Ovary (tissue), 9 donors: ENCODE results near the gene SPATA45. TPM values are rescaled to one million over a fixed set of nuclear protein-coding genes. Genes with fewer than 3 reads are reported as not detected.
"Not testable (repeated sequence)": the region's sequence is repeated elsewhere in the genome, so short reads cannot be mapped to it uniquely, and the experiment has no call there.

Experiments used
- DNase-seq, 5 donors: peaks; one replicate each; pipeline ENCODE4 v3.0.0-alpha.2; 2019 to 2020
- H3K27ac ChIP-seq, 2 donors: fragments of 200-600 bp; one replicate each; pipeline versions ENCODE4 v1.5.1 to v1.8.0; 2019 to 2022
- H3K27me3 ChIP-seq: fragments of 200-600 bp; one replicate; pipeline ENCODE4 v1.8.0; 2022
- H3K36me3 ChIP-seq: fragments of 200-600 bp; sonication (generic); one replicate; pipeline ENCODE4 v1.5.1; 2019
- H3K4me1 ChIP-seq: one replicate; pipeline ENCODE4 v1.8.1; 2013; ENCODE audit warnings: mild to moderate bottlenecking, moderate library complexity; ENCODE audit not compliant: insufficient read depth
- H3K4me3 ChIP-seq: fragments of 200-600 bp; sonication (generic); one replicate; pipeline ENCODE4 v1.5.1; 2017
- H3K9me3 ChIP-seq, 2 donors: fragments of 200-600 bp in 1 of 2; sonication (generic) in 1 of 2; one replicate each; pipeline versions ENCODE4 v1.5.1 to v1.8.1; 2013 to 2019; ENCODE audit warnings: mild to moderate bottlenecking in 1 of 2, moderate library complexity in 1 of 2
- EP300 ChIP-seq: sonication (generic); formaldehyde crosslinking; IDR thresholded peaks from one replicate; pipeline ENCODE4 v1.6.1; 2017; ENCODE audit warnings: antibody characterized with exemption
- POLR2A ChIP-seq: fragments of 450-650 bp; IDR thresholded peaks from one replicate; pipeline ENCODE4 v1.6.1; 2017; ENCODE audit warnings: antibody characterized with exemption, mild to moderate bottlenecking, moderate library complexity
- WGBS, 3 donors: extraction: QIAGEN DNeasy Blood & Tissue Kit in 1 of 3; methylation state at CpG; one replicate each; pipeline versions ENCODE4 v1.1.5 to v1.1.7; 2013 to 2017; 5-methylcytosine and 5-hydroxymethylcytosine counted together
- intact Hi-C, 4 donors: fragments of 100-400 bp; cut with DNase I; formaldehyde crosslinking; loops; one replicate each; pipeline versions ENCODE4 v1.11.0 to v1.15.1; 2022 to 2023
- polyA plus RNA-seq, 2 donors: library from polyadenylated mRNA; stranded (reverse); fragments of 200-250 nt in 1 of 2; fragments of 350-450 nt in 1 of 2; fragmentation: Illumina TruSeq in 1 of 2; extraction: RNeasy Lipid Tissue Mini Kit (QIAGEN cat#74804) in 1 of 2; gene quantifications; one replicate each; pipeline ENCODE4 v1.2.3, GENCODE V29; 2013 to 2014
- total RNA-seq, 7 donors: library from RNA; depleted of rRNA in 2 of 7; stranded (reverse); fragments of >200 nt in 2 of 7; fragmentation: NEBNext Ultra II Directional in 3 of 7; extraction: Animal tissue kit (Norgen Biotek cat#: 25700) in 3 of 7; gene quantifications; one replicate each; pipeline versions ENCODE4 v1.1.0 to v1.2.4, GENCODE V29; 2016 to 2023
- TF ChIP-seq, protein P1 (sequence below), 3 donors: fragments of 450-650 bp in 2 of 3; fragments of 200-600 bp in 1 of 3; IDR thresholded peaks; one replicate each; pipeline versions ENCODE4 v1.5.1 to v1.8.0; 2016 to 2022; ENCODE audit warnings: antibody characterized with exemption in 3 of 3, mild to moderate bottlenecking in 1 of 3
- donor health status: DM: no; HTN: no; CAD: no; lungs with moderate emphysema.
- donor health status: DM: no; HTN: no; CAD: no.
- donor health status: Bipolar disorder and iron deficiency.
- donor health status: DM: yes; HTN: yes; CAD: no.
- donor health status: DM: no; HTN: no; CAD: no.
- donor health status: DM: yes; HTN: yes; CAD: no.

SPATA45 gene
- total and polyA plus RNA-seq, 9 donors: not detected

DNA sequence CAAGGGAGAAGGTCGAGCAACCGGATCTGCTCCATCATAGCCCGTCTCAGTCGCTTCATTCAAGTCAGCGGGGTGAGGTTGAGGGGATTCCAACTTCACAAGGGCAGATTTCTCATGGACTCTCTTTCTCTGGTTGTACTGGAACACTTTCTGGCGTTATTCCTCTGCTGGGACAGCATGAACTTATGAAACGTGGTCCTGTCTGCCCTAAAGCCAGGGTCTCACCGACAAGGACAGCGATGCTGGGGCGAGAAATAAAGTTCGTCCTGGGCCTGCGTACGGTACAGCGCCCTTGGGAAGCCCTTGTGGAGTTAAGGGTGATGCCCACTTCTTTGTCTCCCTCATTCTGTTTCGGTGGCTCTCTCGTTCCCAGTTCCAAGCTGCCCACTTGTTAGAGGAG is 9.3 kb upstream of the SPATA45 start:
- Histone ChIP-seq H3K36me3 (no peaks in the 10 kb centered on the region), H3K27ac (no peak overlapping the region), H3K9me3 (no peaks in the 10 kb centered on the region), H3K4me3 (no peak overlapping the region), H3K27me3 (no peaks in the 10 kb centered on the region), H3K4me1 (peaks cover 7% of the 10 kb centered on the region)
- intact Hi-C loops: no loop called here
- no peak for DNase-seq
- TF ChIP-seq, protein P1, sequence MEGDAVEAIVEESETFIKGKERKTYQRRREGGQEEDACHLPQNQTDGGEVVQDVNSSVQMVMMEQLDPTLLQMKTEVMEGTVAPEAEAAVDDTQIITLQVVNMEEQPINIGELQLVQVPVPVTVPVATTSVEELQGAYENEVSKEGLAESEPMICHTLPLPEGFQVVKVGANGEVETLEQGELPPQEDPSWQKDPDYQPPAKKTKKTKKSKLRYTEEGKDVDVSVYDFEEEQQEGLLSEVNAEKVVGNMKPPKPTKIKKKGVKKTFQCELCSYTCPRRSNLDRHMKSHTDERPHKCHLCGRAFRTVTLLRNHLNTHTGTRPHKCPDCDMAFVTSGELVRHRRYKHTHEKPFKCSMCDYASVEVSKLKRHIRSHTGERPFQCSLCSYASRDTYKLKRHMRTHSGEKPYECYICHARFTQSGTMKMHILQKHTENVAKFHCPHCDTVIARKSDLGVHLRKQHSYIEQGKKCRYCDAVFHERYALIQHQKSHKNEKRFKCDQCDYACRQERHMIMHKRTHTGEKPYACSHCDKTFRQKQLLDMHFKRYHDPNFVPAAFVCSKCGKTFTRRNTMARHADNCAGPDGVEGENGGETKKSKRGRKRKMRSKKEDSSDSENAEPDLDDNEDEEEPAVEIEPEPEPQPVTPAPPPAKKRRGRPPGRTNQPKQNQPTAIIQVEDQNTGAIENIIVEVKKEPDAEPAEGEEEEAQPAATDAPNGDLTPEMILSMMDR (IDR thresholded peaks at IDR 0.05): no peak
- TF ChIP-seq POLR2A: no peak
- no peak for TF ChIP-seq EP300
- 87 to 90% (median 90%) methylated on average over 16 of the region's 16 CpGs for WGBS, 3 donors

DNA sequence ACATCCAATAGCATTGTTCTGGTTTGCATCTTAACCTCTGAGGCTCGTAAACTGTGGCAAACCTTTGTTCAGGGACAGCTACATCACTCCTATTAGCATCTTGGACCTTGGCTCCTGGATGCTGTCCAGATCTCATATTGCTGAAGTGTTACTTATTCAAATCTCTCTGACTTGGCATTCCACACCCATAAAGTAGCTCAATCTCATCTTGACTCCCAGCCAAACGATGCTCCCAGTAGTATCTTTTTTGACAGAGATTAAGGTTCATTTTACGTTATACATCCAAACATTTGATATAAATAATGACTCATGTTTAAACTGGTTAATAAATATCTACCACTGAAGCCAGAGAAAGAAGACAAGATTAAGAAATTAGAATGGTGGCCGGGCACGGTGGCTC is 6.2 kb upstream of the SPATA45 start:
- DNase-seq: no peak
- TF ChIP-seq, protein P1 (IDR thresholded peaks at IDR 0.05): no peak
- TF ChIP-seq POLR2A (no peak), EP300 (no peak)
- Histone ChIP-seq H3K27ac (no peak overlapping the region), H3K27me3 (no peaks in the 10 kb centered on the region), H3K36me3 (no peaks in the 10 kb centered on the region), H3K9me3 (no peaks in the 10 kb centered on the region), H3K4me1 (peaks cover 1% of the 10 kb centered on the region), H3K4me3 (no peak overlapping the region)
- 82 to 86% (median 84%) methylated on average over 5 of the region's 5 CpGs for WGBS, 3 donors
- intact Hi-C loops: no loop called here

DNA sequence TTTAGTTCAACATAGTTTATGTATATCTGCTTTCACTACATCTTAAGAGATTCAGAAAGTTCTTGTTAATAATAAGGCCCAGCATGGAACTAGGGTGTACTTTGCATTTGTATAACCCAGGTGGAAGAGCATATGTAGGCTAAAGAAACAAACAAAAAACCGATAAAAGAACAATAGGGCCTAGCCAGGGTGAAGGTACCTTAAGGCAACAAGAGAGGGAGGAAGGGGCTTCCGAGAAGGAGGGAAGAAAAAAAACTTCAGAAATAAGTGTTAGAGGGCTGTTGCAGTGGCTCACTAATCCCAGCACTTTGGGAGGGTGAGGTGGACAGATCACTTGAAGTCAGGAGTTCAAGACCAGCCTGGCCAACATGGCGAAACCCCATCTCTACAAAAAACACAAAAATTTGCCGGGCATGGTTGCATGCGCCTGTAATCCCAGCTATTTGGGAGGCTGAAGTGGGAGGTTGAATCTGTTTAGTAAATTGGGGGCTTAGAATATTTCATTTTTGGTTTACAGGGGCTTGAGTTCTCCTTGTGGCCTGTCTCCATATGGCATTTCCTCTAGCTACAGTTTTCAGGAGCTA is 4.7 kb upstream of the SPATA45 start:
- Histone ChIP-seq H3K9me3 (no peaks in the 10 kb centered on the region), H3K4me1 (no peaks in the 10 kb centered on the region), H3K27me3 (no peaks in the 10 kb centered on the region), H3K4me3 (no peak overlapping the region), H3K27ac (no peak overlapping the region), H3K36me3 (no peaks in the 10 kb centered on the region)
- WGBS, 3 donors: 86 to 89% (median 86%) methylated on average over 5 of the region's 5 CpGs
- TF ChIP-seq POLR2A: no peak
- no peak for TF ChIP-seq EP300
- TF ChIP-seq, protein P1 (IDR thresholded peaks at IDR 0.05): no peak
- no peak for DNase-seq
- intact Hi-C loops: no loop called here

DNA sequence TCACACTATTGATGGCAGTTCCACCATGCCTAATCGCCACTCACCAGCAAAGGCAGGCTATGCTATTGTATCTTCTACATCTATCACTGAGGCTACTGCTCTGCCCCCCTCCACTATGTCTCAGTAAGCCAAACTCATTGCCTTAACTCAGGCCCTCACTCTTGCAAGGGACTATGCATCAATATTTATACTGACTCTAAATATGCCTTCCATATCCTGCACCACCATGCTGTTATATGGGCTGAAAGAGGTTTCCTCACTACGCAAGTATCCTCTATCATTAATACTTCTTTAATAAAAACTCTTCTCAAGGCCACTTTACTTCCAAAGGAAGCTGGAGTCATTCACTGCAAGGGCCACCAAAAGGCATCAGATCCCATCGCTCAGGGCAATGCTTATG is 2.9 kb downstream of the SPATA45 start:
- H3K27ac ChIP-seq, H3K36me3 ChIP-seq, H3K9me3 ChIP-seq, DNase-seq, H3K27me3 ChIP-seq, intact Hi-C loops, H3K4me1 ChIP-seq, H3K4me3 ChIP-seq: not testable (repeated sequence)
- WGBS, 3 donors: 63 to 80% (median 65%) methylated on average over 3 of the region's 3 CpGs

DNA sequence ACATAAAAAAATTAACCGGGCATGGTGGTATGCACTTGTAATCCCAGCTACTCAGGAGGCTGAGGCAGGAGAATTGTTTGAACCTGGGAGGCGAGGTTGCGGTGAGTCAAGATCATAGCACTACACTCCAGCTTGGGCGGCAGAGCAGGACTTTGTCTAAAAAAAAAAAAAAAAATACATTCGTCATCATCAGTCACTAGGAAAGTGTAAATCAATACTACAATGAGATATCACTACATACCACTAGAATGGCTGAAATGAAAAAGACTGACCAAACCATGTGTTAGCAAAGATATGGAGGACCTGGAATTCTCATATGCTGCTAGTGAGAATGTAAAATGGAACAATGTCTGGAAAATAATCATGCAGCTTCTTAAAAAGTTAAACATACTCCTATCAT is 9.3 kb downstream of the SPATA45 start:
- TF ChIP-seq POLR2A: no peak
- no peak for TF ChIP-seq EP300
- TF ChIP-seq, protein P1 (IDR thresholded peaks at IDR 0.05): no peak
- WGBS, 3 donors: 92 to 95% (median 95%) methylated on average over 5 of the region's 5 CpGs
- H3K9me3 ChIP-seq: no peaks in the 10 kb centered on the region
- intact Hi-C loops: no loop called here
- no peaks in the 10 kb centered on the region for H3K27me3 ChIP-seq
- H3K27ac ChIP-seq: no peak overlapping the region
- H3K36me3 ChIP-seq: no peaks in the 10 kb centered on the region
- no peaks in the 10 kb centered on the region for H3K4me1 ChIP-seq
- no peak for DNase-seq
- no peak overlapping the region for H3K4me3 ChIP-seq

DNA sequence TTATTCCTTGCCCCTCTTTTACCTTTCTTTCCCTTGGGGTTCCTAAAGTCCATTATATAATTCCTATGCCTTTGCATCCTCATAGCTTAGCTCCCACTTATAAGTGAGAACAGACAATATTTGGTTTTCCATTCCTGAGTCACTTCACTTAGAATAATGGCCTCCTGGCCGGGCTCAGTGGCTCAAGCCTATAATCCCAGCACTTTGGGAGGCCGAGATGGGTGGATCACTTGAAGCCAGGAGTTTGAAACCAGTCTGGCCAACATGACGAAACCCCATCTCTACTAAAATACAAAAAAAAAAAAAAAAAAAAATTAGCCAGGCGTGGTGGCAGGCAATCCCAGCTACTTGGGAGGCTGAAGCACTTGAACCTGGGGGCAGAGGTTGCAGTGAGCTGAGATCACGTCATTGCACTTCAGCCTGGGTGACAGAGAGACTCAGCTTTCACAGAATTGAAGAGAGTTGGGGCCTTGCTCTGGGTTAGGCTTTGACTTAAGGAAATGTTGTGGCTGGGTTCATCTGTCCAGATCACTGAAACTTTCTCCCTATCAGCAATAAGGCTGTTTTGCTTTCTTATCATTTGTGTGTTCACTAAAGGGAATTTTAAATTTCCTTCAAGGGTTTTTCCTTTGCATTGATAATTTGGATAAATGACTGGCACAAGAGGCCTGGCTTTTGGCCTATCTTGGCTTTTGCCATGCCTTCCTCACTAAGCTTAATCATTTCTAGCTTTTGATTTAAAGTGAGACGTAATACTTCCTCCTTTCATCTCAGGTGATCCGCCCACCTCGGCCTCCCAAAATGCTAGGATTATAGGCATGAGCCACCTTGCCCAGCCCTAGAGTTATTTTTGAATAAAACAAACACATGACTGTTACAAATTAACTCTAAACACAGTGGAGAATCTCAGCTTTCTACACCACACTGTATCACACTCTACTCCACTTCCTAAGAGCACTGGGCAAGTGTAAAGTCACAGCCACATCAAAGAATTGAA is 13.9 kb downstream of the SPATA45 start:
- H3K27ac ChIP-seq, intact Hi-C loops, H3K9me3 ChIP-seq, H3K36me3 ChIP-seq, DNase-seq, H3K27me3 ChIP-seq, H3K4me1 ChIP-seq, H3K4me3 ChIP-seq: not testable (repeated sequence)
- WGBS, 3 donors: 87 to 90% (median 88%) methylated on average over 8 of the region's 8 CpGs
